Gastrocnemius medialis (tissue), 4 donors: ENCODE measurements around the gene GRIK3. TPM values are rescaled to one million over a fixed set of nuclear protein-coding genes. Genes with fewer than 3 reads are reported as not detected.

Source experiments
- ATAC-seq, 2 donors: fragments of 150-250 bp; one replicate each; pipeline ENCODE4 v1.9.1; 2016
- DNase-seq, 2 donors: peaks; one replicate each; pipeline ENCODE4 v3.0.0-alpha.2; 2019
- H3K27ac ChIP-seq, 4 donors: fragments of 200-600 bp; sonication (generic); 1 replicate in 1 of 4; 2 replicates in 3 of 4; pipeline ENCODE4 v1.5.1; 2016 to 2018; ENCODE audit warnings: mild to moderate bottlenecking in 2 of 4, moderate library complexity in 1 of 4
- H3K27me3 ChIP-seq, 3 donors: fragments of 200-600 bp; sonication (generic) in 2 of 3; 1 replicate in 1 of 3; 2 replicates in 2 of 3; pipeline versions ENCODE4 v1.5.1 to v1.6.0; 2016 to 2019; ENCODE audit warnings: mild to moderate bottlenecking in 1 of 3, moderate library complexity in 1 of 3
- H3K36me3 ChIP-seq, 2 donors: fragments of 200-600 bp; sonication (generic) in 1 of 2; one replicate each; pipeline ENCODE4 v1.5.1; 2017 to 2018
- H3K4me1 ChIP-seq, 2 donors: fragments of 200-600 bp; sonication (generic) in 1 of 2; one replicate each; pipeline ENCODE4 v1.5.1; 2016 to 2017; ENCODE audit warnings: mild to moderate bottlenecking in 2 of 2
- H3K4me3 ChIP-seq, 4 donors: fragments of 200-600 bp; sonication (generic) in 3 of 4; 1 replicate in 1 of 4; 2 replicates in 3 of 4; pipeline ENCODE4 v1.5.1; 2016 to 2019; ENCODE audit warnings: mild to moderate bottlenecking in 2 of 4
- H3K9me3 ChIP-seq, 3 donors: fragments of 200-600 bp; sonication (generic) in 2 of 3; 1 replicate in 1 of 3; 2 replicates in 2 of 3; pipeline ENCODE4 v1.5.1; 2016 to 2019
- POLR2A ChIP-seq, 2 donors: fragments of 450-650 bp; IDR thresholded peaks; one replicate each; pipeline ENCODE4 v1.6.1; 2017; ENCODE audit warnings: antibody characterized with exemption in 2 of 2, mild to moderate bottlenecking in 2 of 2, moderate library complexity in 2 of 2
- in situ Hi-C, 4 donors: fragments of 200-750 bp; cut with MboI; loops; one replicate each; pipeline versions ENCODE4 v1.15.0 to v1.8.0; 2017; ENCODE audit warnings: low sequenced_read_pairs in 4 of 4
- intact Hi-C: fragments of 100-400 bp; cut with DNase I; formaldehyde crosslinking; loops from one replicate; pipeline ENCODE4 v1.15.1; 2023; ENCODE audit warnings: low total_unique reads
- total RNA-seq, 4 donors: library from RNA; depleted of rRNA; stranded (reverse); fragments of >200 nt; gene quantifications; one replicate each; pipeline versions ENCODE4 v1.1.0 to v1.2.3, GENCODE V29; 2016
- TF ChIP-seq, protein P1 (sequence below), 5 experiments: fragments of 450-650 bp in 3 of 5; fragments of 200-600 bp in 2 of 5; sonication (generic) in 2 of 5; IDR thresholded peaks in 4 of 5; conservative IDR thresholded peaks in 1 of 5; 1 replicate in 4 of 5; 2 replicates in 1 of 5; pipeline ENCODE4 v1.5.1; 2016 to 2019; ENCODE audit warnings: antibody characterized with exemption in 5 of 5, mild to moderate bottlenecking in 3 of 5, moderate library complexity in 3 of 5

GRIK3 gene
- total RNA-seq, 4 donors from 2014 or later, result 0.13 to 0.22 (median 0.13) TPM; not detected in 1

DNA sequence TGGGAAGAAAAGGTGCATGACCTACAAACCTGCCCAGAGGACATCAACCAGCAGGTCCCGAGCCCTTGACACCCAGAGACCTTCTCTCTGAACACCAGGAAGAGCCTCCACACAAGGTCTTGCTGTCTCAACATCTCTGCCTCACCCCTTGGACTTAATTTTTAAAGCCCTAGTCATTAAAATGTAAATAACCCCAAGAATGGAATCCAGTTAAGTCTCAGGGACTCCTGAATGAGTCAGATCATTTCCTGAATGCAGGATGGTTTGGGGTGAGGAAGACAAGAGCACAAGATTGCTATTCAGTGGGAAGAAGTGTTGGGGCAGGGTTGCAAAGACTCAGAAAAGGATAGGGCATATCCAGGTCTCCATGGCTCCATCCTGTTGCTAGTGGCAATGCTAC lies 17.8 kb upstream of the GRIK3 start:
- DNase-seq, result no peak
- no peak for TF ChIP-seq POLR2A (IDR thresholded peaks at IDR 0.05)
- TF ChIP-seq, protein P1, sequence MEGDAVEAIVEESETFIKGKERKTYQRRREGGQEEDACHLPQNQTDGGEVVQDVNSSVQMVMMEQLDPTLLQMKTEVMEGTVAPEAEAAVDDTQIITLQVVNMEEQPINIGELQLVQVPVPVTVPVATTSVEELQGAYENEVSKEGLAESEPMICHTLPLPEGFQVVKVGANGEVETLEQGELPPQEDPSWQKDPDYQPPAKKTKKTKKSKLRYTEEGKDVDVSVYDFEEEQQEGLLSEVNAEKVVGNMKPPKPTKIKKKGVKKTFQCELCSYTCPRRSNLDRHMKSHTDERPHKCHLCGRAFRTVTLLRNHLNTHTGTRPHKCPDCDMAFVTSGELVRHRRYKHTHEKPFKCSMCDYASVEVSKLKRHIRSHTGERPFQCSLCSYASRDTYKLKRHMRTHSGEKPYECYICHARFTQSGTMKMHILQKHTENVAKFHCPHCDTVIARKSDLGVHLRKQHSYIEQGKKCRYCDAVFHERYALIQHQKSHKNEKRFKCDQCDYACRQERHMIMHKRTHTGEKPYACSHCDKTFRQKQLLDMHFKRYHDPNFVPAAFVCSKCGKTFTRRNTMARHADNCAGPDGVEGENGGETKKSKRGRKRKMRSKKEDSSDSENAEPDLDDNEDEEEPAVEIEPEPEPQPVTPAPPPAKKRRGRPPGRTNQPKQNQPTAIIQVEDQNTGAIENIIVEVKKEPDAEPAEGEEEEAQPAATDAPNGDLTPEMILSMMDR (IDR thresholded peaks at IDR 0.05 in 4 of 5, conservative IDR thresholded peaks at IDR 0.05 in 1 of 5), result no peak
- H3K4me3 ChIP-seq, result no peak overlapping the region
- no peak overlapping the region for H3K27ac ChIP-seq
- in situ Hi-C loops, result no loop called here
- intact Hi-C loops, result no loop called here
- no peaks in the 10 kb centered on the region for H3K36me3 ChIP-seq
- H3K4me1 ChIP-seq, result no peaks in the 10 kb centered on the region
- ATAC-seq, result no peak
- H3K27me3 ChIP-seq, result peaks cover 0 to 7% (median 7%) of the 10 kb centered on the region in 3 donors
- H3K9me3 ChIP-seq, result no peaks in the 10 kb centered on the region

DNA sequence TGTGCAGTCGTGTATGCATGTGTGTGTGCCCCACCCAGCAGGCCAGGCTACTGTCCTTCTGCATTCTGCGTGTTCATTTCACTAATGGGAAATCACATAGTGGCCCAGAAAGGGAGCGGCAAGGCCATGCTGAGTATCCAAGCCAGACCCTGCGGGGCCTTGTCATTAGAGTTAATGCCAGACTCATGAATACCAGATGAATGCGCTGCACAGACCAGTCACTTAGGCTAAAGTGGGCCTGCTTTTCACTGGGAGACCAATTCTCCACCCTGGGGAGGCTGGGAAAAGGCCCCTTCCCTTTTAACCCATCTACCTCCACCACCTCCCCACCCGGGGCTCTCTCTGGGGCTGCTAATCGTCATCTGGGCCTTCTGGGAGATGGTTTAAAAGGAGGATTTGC lies 17.0 kb upstream of the GRIK3 start:
- ATAC-seq, result no peak
- H3K27me3 ChIP-seq, result peaks cover 0 to 12% (median 8%) of the 10 kb centered on the region in 3 donors
- H3K4me1 ChIP-seq, result no peaks in the 10 kb centered on the region
- no peaks in the 10 kb centered on the region for H3K9me3 ChIP-seq
- H3K36me3 ChIP-seq, result no peaks in the 10 kb centered on the region
- H3K4me3 ChIP-seq, result no peak overlapping the region
- H3K27ac ChIP-seq, result no peak overlapping the region
- no peak for TF ChIP-seq POLR2A (IDR thresholded peaks at IDR 0.05)
- TF ChIP-seq, protein P1 (IDR thresholded peaks at IDR 0.05 in 4 of 5, conservative IDR thresholded peaks at IDR 0.05 in 1 of 5), result no peak
- no peak for DNase-seq
- intact Hi-C loops, result no loop called here
- in situ Hi-C loops, result no loop called here

DNA sequence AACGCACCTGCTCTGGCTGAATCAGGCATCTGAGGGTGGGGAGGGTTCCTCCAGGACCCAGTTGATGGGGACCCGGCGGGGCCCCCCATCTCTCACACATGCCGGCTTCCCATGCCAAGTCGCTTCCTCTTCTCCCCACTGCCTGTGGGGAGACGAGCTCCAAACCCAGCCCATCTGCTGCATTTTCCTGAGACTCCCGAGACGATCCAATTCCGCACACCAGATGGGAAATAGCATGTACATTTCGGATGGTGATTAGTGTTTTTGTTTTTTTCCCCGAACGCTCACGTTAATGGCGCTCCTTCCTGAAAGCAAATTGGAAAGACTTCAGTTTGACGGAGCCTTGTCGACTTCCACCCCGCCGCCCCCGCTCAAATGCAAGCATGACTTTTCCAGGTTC lies 13.2 kb upstream of the GRIK3 start:
- in situ Hi-C loops, result no loop called here
- intact Hi-C loops, result no loop called here
- Histone ChIP-seq H3K4me1 (no peaks in the 10 kb centered on the region), H3K9me3 (no peaks in the 10 kb centered on the region), H3K4me3 (no peak overlapping the region), H3K36me3 (no peaks in the 10 kb centered on the region), H3K27me3 (peaks cover 11 to 27% (median 19%) of the 10 kb centered on the region in 3 donors), H3K27ac (no peak overlapping the region)
- ATAC-seq (no peak), DNase-seq (no peak)
- TF ChIP-seq, protein P1 (IDR thresholded peaks at IDR 0.05 in 4 of 5, conservative IDR thresholded peaks at IDR 0.05 in 1 of 5), result no peak
- TF ChIP-seq POLR2A (IDR thresholded peaks at IDR 0.05), result no peak

DNA sequence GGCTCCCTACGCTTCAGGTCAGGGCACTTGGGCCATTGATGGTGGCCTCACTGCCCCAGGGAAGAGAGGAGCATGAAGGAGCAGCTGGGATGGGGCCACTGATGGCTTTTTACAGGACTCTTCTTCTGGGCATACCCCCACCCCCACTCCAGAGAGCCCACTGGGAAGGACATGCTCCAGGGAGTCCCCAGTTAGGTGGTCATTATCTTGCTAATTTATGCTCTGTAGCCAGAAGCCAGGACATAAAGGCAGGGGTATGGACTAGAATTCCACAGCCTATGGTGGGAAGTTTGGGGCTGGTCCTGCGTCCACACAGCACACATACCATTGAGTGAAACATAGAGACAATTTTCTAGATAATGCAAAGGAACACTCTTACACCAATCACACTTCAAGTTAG lies 8.8 kb upstream of the GRIK3 start:
- in situ Hi-C loops (no loop called here), intact Hi-C loops (no loop called here)
- H3K4me3 ChIP-seq, result no peak overlapping the region
- no peak for DNase-seq
- H3K27me3 ChIP-seq, result peaks cover 35 to 62% (median 41%) of the 10 kb centered on the region in 3 donors
- TF ChIP-seq, protein P1 (IDR thresholded peaks at IDR 0.05 in 4 of 5, conservative IDR thresholded peaks at IDR 0.05 in 1 of 5), result no peak
- no peak for TF ChIP-seq POLR2A (IDR thresholded peaks at IDR 0.05)
- H3K4me1 ChIP-seq, result no peaks in the 10 kb centered on the region
- H3K27ac ChIP-seq, result no peak overlapping the region
- ATAC-seq, result no peak
- H3K9me3 ChIP-seq, result no peaks in the 10 kb centered on the region
- no peaks in the 10 kb centered on the region for H3K36me3 ChIP-seq

DNA sequence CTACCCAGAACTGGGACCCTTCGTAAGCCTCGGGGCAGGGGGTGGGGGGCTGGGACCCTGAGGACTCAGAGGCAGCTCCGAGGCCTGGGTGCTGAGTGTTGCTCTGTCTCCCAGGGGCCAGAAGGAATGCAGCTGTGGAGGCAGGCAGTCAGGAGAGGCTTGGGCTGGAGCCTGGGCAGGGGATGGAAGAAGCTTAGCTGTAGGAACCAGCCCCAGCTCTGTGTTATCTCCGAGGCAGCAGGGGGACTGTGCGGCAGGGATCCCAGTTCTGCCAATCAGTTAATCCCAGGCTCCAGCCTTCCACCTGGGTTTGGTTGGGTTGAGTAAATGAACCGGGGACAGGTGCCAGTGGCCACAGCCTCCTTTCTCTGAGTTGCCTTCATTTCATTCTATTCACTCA lies 8.2 kb upstream of the GRIK3 start:
- in situ Hi-C loops, result no loop called here
- Histone ChIP-seq H3K9me3 (no peaks in the 10 kb centered on the region), H3K4me1 (no peaks in the 10 kb centered on the region), H3K4me3 (no peak overlapping the region), H3K36me3 (no peaks in the 10 kb centered on the region), H3K27me3 (peaks cover 39 to 62% (median 47%) of the 10 kb centered on the region in 3 donors), H3K27ac (no peak overlapping the region)
- intact Hi-C loops, result no loop called here
- no peak for TF ChIP-seq POLR2A (IDR thresholded peaks at IDR 0.05)
- ATAC-seq (no peak), DNase-seq (no peak)
